Mesenteric fat pad (tissue), 1 donor: ENCODE results near the gene CABP5. TPM values are rescaled to one million over a fixed set of nuclear protein-coding genes. Genes with fewer than 3 reads are reported as not detected.
"Not testable (repeated sequence)": the region's sequence is repeated elsewhere in the genome, so short reads cannot be mapped to it uniquely, and the experiment has no call there.

Source experiments
- DNase-seq: peaks from one replicate; pipeline ENCODE4 v3.0.0-alpha.2; 2020; ENCODE audit warnings: low spot score
- long read RNA-seq: library from polyadenylated mRNA; unstranded; transcript quantifications from one replicate; pipeline ENCODE4 v2.0.0, GENCODE V29; 2020
- total RNA-seq: library from RNA; stranded (reverse); fragmentation: NEBNext Ultra II Directional; extraction: Animal tissue kit (Norgen Biotek cat#: 25700); gene quantifications from one replicate; pipeline ENCODE4 v1.2.1, GENCODE V29; 2021
- donor health status: DM: yes; HTN: yes; CAD: no.

Gene CABP5
- not detected for total RNA-seq
- long read RNA-seq = 0 reads

DNA sequence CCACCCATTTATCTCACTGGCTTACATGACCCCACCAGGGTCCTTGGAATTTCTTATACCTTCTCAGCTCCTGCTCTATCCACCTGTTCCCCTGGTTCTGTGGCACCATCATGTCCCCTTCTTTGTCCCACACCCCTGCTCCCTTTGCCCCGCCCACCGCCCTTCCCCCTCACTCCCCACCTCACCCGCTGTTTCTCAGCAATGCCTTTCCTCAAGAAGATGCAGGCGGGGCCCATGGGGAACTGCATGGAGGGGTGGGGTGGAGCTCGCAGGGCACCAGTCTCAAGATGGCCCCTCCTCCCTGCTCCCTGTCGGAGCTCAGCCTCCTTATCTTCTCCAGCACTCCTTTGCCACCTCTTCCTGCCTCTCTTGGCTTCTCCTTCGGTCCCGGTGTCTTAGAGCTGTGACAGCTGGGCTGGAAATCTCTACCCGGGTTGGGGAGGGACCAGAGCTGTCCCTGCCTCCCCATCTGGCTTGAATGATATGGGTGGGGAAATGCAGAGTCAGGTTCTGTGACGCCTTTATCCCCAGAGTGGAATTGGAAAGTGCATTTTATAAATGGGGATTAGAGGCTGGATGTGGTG lies at the start of gene CABP5:
TSS of gene CABP5 (minus strand) at position 405 of the 584 bp plus-strand sequence. CDS start at position 248, 157 bp downstream.
- DNase-seq = no peak

DNA sequence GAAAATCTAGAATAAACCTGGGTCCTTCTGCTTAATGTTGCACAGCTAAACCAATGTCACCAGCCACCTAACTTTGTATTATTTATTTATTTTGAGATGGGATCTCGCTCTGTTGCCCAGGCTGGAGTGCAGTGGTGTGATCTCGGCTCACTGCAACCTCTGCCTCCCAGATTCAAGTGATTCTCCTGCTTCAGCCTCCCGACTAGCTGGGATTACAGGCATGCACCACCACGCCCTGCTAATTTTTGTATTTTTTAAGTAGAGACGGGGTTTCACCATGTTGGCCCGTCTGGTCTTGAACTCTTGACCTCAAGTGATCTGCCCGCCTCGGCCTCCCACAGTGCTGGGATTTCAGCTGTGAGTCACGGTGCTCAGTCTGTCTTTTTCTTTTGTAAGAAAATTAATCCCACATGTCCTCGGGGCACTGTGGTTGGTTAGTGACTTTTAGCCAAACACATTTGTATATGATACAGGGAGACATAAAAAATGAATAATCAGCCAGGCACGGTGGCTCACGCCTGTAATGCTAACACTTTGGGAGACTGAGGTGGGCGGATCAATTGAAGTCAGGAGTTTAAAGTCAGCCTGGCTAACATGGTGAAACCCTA lies 47.3 kb upstream of the CABP5 start:
- not testable (repeated sequence) for DNase-seq

DNA sequence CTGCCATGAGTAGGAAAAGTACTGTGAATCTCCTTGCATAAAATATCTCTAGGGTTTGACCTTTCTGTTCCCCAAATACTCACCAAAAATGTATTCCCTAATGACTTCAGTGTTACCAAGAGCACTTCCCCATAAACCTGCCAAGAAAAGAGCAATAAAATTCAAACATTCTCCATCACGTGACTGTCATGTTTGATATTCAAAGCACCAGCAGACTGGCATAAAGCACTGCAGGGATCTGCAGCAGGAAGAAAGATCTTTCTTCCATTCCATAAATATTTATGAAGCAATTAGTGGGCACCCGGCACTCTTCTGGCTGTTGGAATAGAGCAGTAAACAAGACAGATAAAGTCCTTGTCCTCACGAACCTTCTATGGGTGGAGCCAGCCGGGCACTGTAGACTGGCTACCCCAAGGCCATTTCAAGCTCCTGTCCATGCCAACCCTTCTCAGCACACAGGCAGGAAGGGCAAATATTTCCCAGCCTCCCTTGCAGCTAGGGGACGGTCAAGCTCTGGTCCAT lies 46.5 kb upstream of the CABP5 start:
- no peak for DNase-seq

DNA sequence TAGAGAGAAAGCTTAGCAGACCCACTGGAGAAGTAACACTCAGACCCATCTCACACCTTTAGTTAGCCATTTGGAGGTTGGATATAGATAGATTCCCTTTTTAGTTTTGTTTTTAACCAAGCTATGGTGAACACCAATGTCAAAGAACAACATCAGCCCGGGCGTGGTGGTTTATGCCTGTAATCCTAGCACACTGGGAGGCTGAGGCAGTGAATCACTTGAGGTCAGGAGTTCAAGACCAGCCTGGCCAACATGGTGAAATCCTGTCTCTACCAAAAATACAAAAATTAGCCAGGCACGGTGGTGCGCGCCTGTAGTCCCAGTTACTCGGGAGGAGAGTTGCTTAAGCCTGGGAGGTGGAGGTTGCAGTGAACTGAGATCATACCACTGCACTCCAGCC lies 45.1 kb upstream of the CABP5 start:
- DNase-seq = not testable (repeated sequence)

DNA sequence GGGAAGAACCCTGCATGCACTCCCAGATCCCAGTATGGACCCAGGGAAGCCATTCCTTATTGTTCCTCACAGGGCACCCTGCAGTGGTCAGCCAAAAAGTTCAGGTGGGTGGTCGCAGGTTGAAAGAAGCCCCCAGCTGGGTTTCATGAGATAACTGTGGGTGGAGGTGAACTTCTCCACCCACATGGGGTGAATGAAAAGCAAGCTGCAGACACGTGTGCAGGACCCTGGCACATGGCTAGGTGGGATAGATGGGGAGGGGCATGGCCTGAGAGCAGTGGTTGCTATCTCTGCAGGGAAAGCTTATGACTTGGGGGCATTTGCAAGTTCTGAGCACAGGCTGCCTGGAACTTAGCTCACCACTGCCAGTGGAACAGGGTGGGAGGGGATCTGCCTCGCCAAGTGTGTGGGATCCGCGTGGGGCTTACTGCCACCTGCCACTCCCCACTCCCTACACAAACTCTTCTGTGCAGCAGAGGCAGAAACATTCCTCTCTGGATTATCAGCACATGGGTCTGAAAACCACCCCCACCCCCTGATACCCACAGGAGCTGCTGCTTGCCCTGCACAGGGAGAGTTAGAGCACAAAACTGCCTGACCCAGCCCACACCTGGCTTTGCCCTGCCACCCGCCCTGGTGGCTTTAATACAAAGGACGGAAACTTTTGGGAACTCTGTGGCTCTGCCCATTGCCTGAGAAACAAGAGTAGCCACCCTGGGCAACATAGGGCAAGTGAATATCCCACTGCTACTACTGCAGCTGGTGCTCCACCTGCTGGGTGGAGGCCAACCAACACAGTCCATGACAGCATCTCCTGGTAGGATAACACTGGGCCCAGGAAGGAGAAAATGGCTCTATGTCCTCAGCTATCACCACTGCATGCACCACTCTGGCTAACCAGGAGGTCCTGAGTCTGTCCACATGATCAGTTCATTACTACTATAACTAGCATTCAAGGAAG lies 42.3 kb upstream of the CABP5 start:
- DNase-seq = no peak

DNA sequence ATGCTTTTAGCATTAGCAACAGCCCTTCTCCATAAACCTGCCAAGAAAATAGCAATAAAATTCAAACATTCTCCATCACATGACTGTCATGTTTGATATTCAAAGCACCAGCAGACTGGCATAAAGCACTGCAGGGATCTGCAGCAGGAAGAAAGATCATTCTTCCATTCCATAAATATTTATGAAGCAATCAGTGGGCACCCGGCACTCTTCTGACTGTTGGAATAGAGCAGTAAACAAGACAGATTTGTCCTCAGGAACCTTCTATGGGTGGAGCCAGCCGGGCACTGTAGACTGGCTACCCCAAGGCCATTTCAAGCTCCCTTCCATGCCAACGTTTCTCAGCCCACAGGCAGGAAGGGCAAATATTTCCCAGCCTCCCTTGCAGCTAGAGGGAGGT lies 41.2 kb upstream of the CABP5 start:
- no peak for DNase-seq

DNA sequence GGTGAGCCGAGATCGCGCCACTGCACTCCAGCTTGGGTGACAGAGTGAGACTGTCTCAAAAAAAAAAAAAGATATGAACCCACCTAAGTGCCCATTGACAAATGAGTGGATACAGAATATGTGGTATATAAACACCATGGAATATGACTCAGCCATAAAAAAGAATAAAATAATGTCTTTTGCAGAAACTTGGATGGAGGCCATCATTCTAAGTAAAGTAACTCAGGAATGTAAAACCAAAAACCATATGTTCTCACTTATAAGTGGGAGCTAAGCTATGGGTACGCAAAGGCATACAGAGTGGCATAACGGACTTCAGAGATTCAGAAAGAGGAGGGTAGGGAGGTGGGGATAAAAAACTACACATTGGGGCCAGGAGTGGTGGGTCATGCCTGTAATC lies 37.2 kb upstream of the CABP5 start:
- DNase-seq = no peak

DNA sequence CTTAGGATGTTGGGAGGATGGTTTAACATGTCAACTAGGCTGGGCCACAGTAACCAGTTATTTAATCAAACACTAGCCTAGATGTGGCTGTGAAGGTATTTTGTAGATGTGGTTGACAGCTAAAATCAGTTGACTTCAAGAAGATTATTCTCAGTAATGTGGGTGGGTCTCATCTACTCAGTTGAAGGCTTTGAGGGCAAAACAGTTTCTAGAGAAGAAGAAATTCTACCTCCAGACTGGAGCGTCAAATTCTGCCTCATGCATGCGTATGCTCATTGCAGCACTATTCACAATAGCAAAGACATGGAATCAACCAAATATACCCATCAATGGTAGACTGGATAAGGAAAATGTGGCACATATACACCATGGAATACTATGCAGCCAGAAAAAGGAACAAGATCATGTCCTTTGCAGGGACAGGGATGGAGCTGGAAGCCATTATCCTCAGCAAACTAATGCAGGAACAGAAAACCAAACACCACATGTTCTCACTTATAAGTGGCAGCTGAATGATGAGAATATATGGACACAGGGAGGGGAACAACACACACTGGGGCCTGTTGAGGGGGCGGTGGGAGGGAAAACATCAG lies 26.4 kb upstream of the CABP5 start:
- not testable (repeated sequence) for DNase-seq

DNA sequence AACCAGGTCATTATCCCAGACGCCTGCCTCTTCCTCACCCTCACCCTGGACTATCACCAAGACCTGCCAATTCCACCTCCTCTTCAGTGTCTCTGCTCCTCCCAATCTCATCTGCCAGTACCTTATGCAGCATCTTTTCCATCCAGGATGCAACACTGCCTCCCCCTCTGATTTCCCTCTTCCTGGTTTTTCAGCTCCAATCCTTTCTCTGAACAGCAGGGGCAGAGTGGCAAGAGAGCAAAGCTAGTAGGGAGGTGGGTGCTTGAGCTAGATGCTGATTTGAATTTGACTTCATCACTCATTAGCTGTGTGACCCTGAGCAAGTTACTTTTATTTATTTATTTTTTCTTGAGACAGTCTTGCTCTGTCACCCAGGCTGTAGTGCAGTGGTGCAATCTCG lies 25.6 kb upstream of the CABP5 start:
- DNase-seq = no peak

DNA sequence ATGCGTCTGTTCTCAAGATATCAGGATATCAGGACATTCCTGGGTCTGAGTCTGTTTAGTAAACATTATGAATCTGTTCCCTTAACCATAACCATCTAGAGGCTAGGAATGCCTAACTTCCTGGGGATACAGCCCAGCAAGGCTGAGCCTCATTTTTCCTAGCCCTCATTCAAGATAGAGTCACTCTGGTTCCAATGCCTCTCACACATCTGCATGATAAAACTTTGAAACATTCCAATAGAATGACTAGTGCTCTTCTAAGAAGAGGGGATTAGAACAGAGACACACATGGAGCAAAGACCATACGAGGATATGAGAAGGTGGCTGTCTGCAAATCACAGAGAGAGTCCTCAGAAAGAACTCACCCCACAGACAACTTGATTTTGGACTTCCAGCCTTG lies 20.6 kb upstream of the CABP5 start:
- no peak for DNase-seq

DNA sequence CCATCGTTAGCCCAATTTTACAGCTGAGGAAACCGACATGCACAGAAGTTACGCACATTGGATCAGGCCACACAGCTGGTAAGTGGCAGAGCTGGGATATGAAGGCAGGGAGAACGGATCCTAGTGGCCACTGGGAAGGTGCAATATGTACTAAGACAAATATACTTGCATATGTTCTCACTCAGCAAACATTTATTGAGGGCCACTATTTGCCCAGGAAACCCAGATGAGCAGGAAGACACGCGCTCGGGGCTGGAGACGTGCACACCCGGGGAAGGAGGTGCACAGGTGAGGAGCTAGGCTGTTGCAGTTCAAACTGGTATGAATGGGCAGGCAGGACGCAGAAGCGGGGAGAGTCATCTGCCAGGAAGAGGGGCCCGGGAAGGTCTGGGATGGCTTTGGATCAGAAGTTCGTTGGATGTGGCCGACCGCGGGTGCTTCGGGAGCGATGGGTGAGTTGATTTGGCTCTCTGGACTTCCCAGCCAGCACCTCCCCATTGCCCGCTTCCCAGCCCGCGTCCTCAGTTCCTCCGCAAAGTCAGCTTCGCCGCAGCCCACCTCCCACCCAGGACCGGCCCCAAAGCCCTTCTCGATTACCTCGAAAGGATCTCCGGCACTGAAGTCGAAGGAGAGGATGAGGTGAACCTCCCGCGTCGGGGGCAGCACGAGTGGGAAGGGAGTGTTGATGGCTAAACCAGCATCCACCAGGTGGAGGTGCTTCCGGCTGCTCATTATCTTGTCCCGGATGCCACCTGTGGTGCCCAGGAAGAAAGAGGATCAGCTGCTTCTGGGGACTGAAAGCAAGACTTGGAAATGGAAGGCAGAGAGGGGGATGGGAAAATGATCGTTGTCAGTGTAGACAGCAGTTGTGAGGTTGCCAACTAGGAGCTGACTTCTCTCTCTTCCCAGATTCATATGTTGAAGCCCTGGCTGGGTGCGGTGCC lies 17.8 kb upstream of the CABP5 start:
- no peak for DNase-seq

DNA sequence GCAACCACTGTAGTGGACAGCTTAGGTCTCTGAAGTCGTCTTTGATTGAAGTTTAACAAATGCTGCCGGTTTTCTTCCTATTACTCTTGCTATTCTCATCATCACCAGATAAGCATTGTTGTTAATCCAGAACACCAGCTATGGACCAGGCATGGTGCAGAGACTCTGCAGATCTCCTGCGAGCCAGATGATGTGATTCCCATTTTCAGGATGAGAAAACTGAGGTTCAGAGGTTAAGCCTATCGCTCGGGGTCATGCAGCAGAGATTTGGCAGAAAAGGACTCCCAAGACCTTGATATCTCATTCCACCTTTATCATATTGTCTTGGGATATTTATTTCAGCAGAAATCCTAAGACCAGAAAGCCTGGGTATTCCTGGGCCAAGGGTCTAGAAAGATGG lies 16.5 kb upstream of the CABP5 start:
- DNase-seq = no peak

DNA sequence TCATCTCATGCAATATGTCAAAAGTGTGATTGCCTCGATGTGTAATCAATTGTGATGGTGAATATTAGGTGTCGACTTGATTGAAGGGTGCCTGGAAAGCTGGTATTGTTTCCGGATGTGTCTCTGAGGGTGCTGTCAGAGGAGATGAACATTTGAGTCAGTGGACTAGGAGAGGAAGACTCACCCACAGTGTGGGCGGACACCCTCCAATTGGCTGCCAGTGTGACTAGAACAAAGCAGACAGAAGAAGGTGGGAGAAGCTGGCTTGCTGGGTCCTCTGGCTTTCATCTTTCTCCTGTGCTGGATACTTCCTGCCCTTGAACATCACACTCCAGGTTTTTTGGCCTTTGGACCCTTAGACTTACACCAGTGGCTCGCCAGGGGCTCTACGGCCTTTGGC lies 15.5 kb upstream of the CABP5 start:
- DNase-seq = no peak

DNA sequence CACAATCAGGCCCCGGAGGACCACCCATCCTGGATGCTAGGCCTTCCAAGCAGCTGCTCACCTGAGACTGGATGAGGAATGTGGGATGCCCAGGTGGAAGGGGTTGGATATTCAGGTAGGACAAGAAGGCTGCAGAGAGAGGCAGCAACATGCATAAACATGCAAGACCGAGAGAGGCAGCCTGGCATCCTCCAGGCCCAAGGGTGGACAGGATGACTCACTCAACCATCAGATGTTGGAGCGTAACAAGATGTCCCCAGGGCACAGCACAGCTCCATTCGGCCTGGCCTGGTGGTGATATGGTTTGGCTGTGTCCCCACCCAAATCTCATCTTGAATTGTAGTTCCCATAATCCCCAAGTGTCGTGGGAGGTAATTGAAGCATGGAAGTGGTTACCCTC lies 10.0 kb upstream of the CABP5 start:
- DNase-seq = no peak

DNA sequence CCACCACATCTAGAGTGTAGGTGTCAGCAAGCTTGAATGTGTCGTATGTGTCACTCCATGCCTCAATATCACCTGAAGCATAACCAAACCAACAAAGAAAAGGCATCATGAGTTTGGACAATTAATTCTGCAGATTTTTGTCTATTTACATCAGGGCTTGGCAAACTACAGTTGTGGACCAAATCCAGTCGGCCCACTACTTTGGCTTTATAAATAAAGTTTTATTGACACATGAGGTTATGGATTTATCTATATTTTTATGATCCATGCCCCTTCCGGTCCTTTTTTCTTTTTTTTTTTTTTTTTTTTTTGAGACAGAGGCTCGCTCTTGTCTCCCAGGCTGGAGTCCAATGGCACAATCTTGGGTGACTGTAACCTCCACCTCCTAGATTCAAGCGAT lies 9.2 kb upstream of the CABP5 start:
- no peak for DNase-seq

DNA sequence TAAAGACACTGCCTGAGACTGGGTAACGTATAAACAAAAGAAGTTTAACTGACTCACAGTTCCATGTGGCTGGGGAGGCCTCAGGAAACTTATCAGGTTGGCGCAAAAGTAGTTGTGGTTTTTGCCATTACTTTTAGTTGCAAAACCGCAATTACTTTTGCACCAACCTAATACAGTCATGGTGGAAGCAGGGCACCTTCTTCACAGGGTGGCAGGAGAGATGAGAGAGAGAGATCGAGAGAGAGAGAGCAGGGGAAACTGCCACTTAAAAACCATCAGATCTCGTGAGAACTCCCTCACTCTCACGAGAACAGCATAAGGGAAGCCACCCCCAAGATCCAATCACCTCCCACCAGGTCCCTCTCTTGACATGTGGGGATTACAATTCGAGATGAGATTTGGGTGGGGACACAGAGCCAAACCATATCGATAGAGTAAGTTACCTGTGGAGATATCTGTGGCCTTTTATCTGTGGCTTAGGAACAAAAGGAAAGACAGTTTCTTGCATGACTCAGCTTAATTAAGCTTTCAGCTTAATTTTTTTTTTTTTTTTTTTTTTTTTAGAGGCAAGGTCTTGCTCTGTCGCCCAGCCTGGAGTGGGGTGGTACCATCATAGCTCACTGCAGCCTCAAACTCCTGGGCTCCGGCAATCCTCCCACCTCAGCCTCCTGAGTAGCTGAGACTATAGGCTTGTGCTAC lies 7.6 kb upstream of the CABP5 start:
- DNase-seq = no peak

DNA sequence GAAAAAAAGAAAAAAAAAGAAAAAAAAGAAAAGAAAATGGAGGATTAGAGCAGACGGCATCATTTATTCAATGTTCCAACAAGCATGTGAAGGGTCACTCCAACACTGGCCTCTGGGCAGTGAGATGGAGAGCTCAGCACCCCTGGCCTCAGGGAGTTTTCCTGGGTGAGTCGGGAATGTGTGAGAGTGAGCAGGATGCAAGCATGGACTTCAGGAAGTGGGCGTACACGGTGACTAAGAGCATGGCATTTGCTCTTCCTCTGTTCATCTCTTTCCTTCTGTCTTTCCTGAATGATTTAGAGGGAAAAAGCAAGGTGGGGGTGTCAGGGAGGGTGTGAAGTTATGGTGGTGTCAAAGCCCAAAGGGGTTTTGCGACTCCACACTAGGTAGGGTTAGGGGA lies 682 bp upstream of the CABP5 start:
- no peak for DNase-seq

DNA sequence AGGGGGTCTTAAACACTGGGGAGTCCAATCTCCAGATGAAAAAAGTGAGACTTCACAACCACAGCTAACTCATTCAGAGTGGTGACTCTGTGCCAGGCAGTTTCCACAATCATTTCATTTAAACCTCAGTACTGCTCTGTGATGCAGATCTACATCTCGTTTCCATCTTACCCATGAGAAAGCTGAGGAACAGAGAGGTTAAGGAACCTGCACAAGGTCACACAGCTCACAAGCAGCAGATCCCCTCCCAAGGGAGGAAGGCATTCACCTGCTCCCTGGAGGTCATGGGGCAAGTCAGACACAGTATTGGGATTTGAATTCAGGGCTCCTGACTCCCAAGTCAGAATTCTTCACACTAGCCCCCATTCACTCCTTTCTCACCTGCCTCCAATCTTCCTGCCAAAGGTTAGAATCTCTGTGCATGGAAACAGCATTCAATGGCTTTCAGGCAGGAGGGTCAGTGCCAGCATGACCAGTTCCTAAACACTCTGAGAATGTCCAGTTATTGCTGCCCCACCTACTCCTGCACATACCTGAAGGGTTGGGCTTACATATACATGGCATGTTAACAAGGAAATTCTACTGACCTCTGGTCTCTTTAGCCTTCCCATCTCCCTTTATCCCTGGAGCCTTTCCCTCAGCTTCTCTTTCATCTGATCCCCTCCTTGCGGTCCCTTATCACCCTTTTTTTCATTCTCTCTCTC lies 1.9 kb downstream of the CABP5 start:
- no peak for DNase-seq

DNA sequence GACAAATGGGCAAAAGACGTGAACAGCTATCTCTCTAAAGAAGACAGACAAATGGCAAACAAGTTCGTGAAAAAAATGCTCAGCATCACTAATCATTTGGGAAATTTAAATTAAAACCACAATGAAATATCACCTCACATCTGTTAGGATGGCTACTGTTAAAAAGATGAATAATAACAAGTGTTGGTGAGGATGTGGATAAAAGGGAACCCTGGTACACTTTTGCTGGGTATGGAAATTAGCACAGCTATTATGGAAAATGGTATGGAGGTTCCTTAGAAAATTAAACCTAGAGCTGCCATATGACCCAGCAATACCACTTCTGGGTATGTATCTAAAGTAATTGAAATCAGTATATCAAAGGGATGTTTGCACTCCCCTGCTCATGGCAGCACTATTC lies 7.1 kb downstream of the CABP5 start:
- DNase-seq = no peak
